Measurements from ENCODE around the gene WWOX. TPM values are rescaled to one million over a fixed set of nuclear protein-coding genes. Genes with fewer than 3 reads are reported as not detected.

Gene WWOX
- total RNA-seq, 2 donors from 2014 or later = 30.0 to 35.4 TPM

- Mint-ChIP-seq H3K4me1 (peaks cover 7% of the 10 kb centered on the region), H3K27ac (no peak overlapping the region), H3K9me3 (peaks cover 14% of the 10 kb centered on the region), H3K36me3 (ENCODE audit: low read depth) (peaks cover 3% of the 10 kb centered on the region), H3K27me3 (ENCODE audit: insufficient read depth) (no peaks in the 10 kb centered on the region), H3K4me3 (no peak overlapping the region)
- no peaks in the 10 kb centered on the region for H3K4me1 ChIP-seq (ENCODE audit: control insufficient read depth, insufficient read depth, low read length)
- H3K36me3 ChIP-seq (ENCODE audit: control insufficient read depth, insufficient read depth, low read length) = no peaks in the 10 kb centered on the region
- 93 to 99% methylated on average over 12 to 15 of the region's 15 CpGs for WGBS, 2 experiments (ENCODE audit: insufficient coverage in 1 of 2, insufficient read length in 1 of 2)
- no peak overlapping the region for H3K9ac ChIP-seq (ENCODE audit: extremely low read depth, low read length, poor library complexity, severe bottlenecking)
- no peak for TF ChIP-seq CTCF (conservative IDR thresholded peaks at IDR 0.05)
- no peak overlapping the region for H3K27ac ChIP-seq (ENCODE audit: low read depth, low read length)
- H3K9me3 ChIP-seq (ENCODE audit: control insufficient read depth, low read length) = peaks cover 21% of the 10 kb centered on the region
- no peaks in the 10 kb centered on the region for H3K27me3 ChIP-seq (ENCODE audit: control insufficient read depth, insufficient read depth, low read length, poor library complexity, severe bottlenecking)
- H3K4me3 ChIP-seq (ENCODE audit: low read length) = no peak overlapping the region
- peak; percentile 17 for DNase-seq
These were observed 1072.7 kb downstream of the WWOX start for GRCh38 chr16:79171931-79172705.

GRCh38 chr16:79172976-79173500 is 1073.6 kb downstream of the WWOX start:
- 94 to 100% methylated on average over 3 to 4 of the region's 4 CpGs for WGBS, 2 experiments (ENCODE audit: insufficient coverage in 1 of 2, insufficient read length in 1 of 2)
- TF ChIP-seq CTCF (conservative IDR thresholded peaks at IDR 0.05) = no peak
- peaks cover 7% of the 10 kb centered on the region for H3K4me1 Mint-ChIP-seq
- Histone ChIP-seq H3K36me3 (ENCODE audit: control insufficient read depth, insufficient read depth, low read length) (no peaks in the 10 kb centered on the region), H3K27ac (ENCODE audit: low read depth, low read length) (no peak overlapping the region), H3K4me1 (ENCODE audit: control insufficient read depth, insufficient read depth, low read length) (no peaks in the 10 kb centered on the region), H3K27me3 (ENCODE audit: control insufficient read depth, insufficient read depth, low read length, poor library complexity, severe bottlenecking) (no peaks in the 10 kb centered on the region), H3K9me3 (ENCODE audit: control insufficient read depth, low read length) (peaks cover 19% of the 10 kb centered on the region), H3K9ac (ENCODE audit: extremely low read depth, low read length, poor library complexity, severe bottlenecking) (no peak overlapping the region), H3K4me3 (ENCODE audit: low read length) (no peak overlapping the region)
- no peaks in the 10 kb centered on the region for H3K27me3 Mint-ChIP-seq (ENCODE audit: insufficient read depth)
- no peak for DNase-seq
- peaks cover 6% of the 10 kb centered on the region for H3K9me3 Mint-ChIP-seq
- H3K36me3 Mint-ChIP-seq (ENCODE audit: low read depth) = no peaks in the 10 kb centered on the region
- no peak overlapping the region for H3K27ac Mint-ChIP-seq
- no peak overlapping the region for H3K4me3 Mint-ChIP-seq

- no peak for TF ChIP-seq CTCF (conservative IDR thresholded peaks at IDR 0.05)
- Histone ChIP-seq H3K9ac (ENCODE audit: extremely low read depth, low read length, poor library complexity, severe bottlenecking) (no peak overlapping the region), H3K4me3 (ENCODE audit: low read length) (no peak overlapping the region), H3K9me3 (ENCODE audit: control insufficient read depth, low read length) (peaks cover 16% of the 10 kb centered on the region), H3K27me3 (ENCODE audit: control insufficient read depth, insufficient read depth, low read length, poor library complexity, severe bottlenecking) (no peaks in the 10 kb centered on the region), H3K4me1 (ENCODE audit: control insufficient read depth, insufficient read depth, low read length) (no peaks in the 10 kb centered on the region), H3K36me3 (ENCODE audit: control insufficient read depth, insufficient read depth, low read length) (no peaks in the 10 kb centered on the region), H3K27ac (ENCODE audit: low read depth, low read length) (no peak overlapping the region)
- H3K4me1 Mint-ChIP-seq = peaks cover 5% of the 10 kb centered on the region
- H3K4me3 Mint-ChIP-seq = no peak overlapping the region
- peaks cover 2% of the 10 kb centered on the region for H3K9me3 Mint-ChIP-seq
- no peaks in the 10 kb centered on the region for H3K36me3 Mint-ChIP-seq (ENCODE audit: low read depth)
- no peaks in the 10 kb centered on the region for H3K27me3 Mint-ChIP-seq (ENCODE audit: insufficient read depth)
- WGBS, 2 experiments (ENCODE audit: insufficient coverage in 1 of 2, insufficient read length in 1 of 2) = 83 to 96% methylated on average over 4 of the region's 4 CpGs
- no peak overlapping the region for H3K27ac Mint-ChIP-seq
- no peak for DNase-seq
These were observed 1074.5 kb downstream of the WWOX start for GRCh38 chr16:79173919-79174318.

All from endodermal cell (in vitro differentiated cells).